GM23338 (cell line): ENCODE measurements around the gene INPP5D.

Experiments used
- CREB1 ChIP-seq: fragments of 250-450 bp; sonication (Bioruptor Pico); IDR thresholded peaks from 2 replicates; pipeline ENCODE4 v1.5.0; 2020; ENCODE audit warnings: low read depth, mild to moderate bottlenecking, moderate library complexity
- CTCF ChIP-seq, 2 experiments: fragments of 200-600 bp in 1 of 2; sonication (generic) in 1 of 2; conservative IDR thresholded peaks; 2 replicates each; pipeline versions ENCODE4 v1.5.1 to v1.6.1; 2016 to 2017; ENCODE audit warnings: antibody characterized with exemption in 2 of 2, low read depth in 2 of 2, mild to moderate bottlenecking in 2 of 2, moderate library complexity in 1 of 2
- EZH2 ChIP-seq: fragments of 200-600 bp; sonication (generic); IDR thresholded peaks from one replicate; pipeline ENCODE4 v1.8.0; 2017; ENCODE audit warnings: antibody characterized with exemption, mild to moderate bottlenecking, low read depth; ENCODE audit not compliant: unreplicated experiment
- EZH2phosphoT487 ChIP-seq: fragments of 200-600 bp; sonication (generic); IDR thresholded peaks from one replicate; pipeline ENCODE4 v1.8.1; 2018; ENCODE audit warnings: antibody characterized with exemption; ENCODE audit not compliant: unreplicated experiment
- JUNB ChIP-seq: IDR thresholded peaks from one replicate; pipeline ENCODE4 v1.6.1; 2016; ENCODE audit warnings: antibody characterized with exemption; ENCODE audit not compliant: unreplicated experiment
- POLR2AphosphoS5 ChIP-seq: IDR thresholded peaks from 2 replicates; pipeline ENCODE4 v1.6.1; 2016; ENCODE audit warnings: antibody characterized with exemption, low read depth
- REST ChIP-seq: IDR thresholded peaks from one replicate; pipeline ENCODE4 v1.6.1; 2018; ENCODE audit warnings: antibody characterized with exemption; ENCODE audit not compliant: unreplicated experiment
- STAT1 ChIP-seq: IDR thresholded peaks from one replicate; pipeline ENCODE4 v1.6.1; 2016; ENCODE audit warnings: antibody characterized with exemption; ENCODE audit not compliant: unreplicated experiment

GRCh38 chr2:233147829-233148167 is 87.7 kb downstream of the INPP5D start:
- no peak for TF ChIP-seq POLR2AphosphoS5
- TF ChIP-seq CTCF (conservative IDR thresholded peaks at IDR 0.05; ENCODE audit: low read depth in 2 of 2) = no peak
- TF ChIP-seq EZH2 = no peak
- no peak for TF ChIP-seq REST
- no peak for TF ChIP-seq CREB1 (CRISPR knock-in tag)
- no peak for TF ChIP-seq EZH2phosphoT487
- no peak for TF ChIP-seq JUNB
- TF ChIP-seq STAT1 = no peak
